HepG2 (cell line): Measurements from ENCODE around the gene ZNF526. TPM values are rescaled to one million over a fixed set of nuclear protein-coding genes. Genes with fewer than 3 reads are reported as not detected.

Experiments used
- ATAC-seq: fragments of 200-7000 bp; cut with Tn5 transposase; 3 replicates; pipeline ENCODE4 v1.9.1; 2020; ENCODE audit warnings: mild to moderate bottlenecking, moderate library complexity
- BruUV-seq: library from RNA; stranded (reverse); fragments of 400-500 nt; replicated peaks from 2 replicates; lab custom pipeline; 2021; lab: Mats Ljungman, UMichigan
- CTCF ChIA-PET: fragments of 300-600 bp; formaldehyde crosslinking; extraction: SDS; loops from one replicate; lab custom pipeline; 2021; ENCODE audit warnings: low total read pairs, inconsistent platforms, low intra/inter-chr PET ratio; lab: Yijun Ruan, JAX
- POLR2A ChIA-PET: fragments of 350-600 bp; sonication (Branson Sonifier 250); formaldehyde crosslinking; loops from one replicate; lab custom pipeline; 2020; ENCODE audit warnings: antibody characterized with exemption, inconsistent platforms; lab: Yijun Ruan, JAX
- DNase-seq: peaks from one replicate; pipeline ENCODE4 v3.0.0-alpha.2; 2015; ENCODE audit warnings: low spot score
- FAIRE-seq: peaks from 3 replicates; lab custom pipeline; 2011; peaks lifted over from hg19 to GRCh38; lab: Jason Lieb, UNC
- H2AFZ ChIP-seq: one replicate; pipeline ENCODE4 v1.6.1; 2011; ENCODE audit warnings: low read length, inconsistent platforms
- H3K27ac ChIP-seq: fragments of 300-600 bp; 3 replicates; pipeline ENCODE4 v1.8.0; 2011; ENCODE audit warnings: mixed run types, mild to moderate bottlenecking, mixed read lengths, low read length, inconsistent platforms; ENCODE audit not compliant: insufficient read depth; ENCODE audit errors: extremely low read length
- H3K27me3 ChIP-seq, 2 experiments: fragments of 200-600 bp in 1 of 2; 2 replicates in 1 of 2; 3 replicates in 1 of 2; pipeline versions ENCODE4 v1.6.0 to v1.8.0; 2011; ENCODE audit warnings: low read length in 2 of 2, mild to moderate bottlenecking in 2 of 2, moderate library complexity in 2 of 2, inconsistent platforms in 1 of 2; ENCODE audit not compliant: insufficient read depth in 2 of 2, control insufficient read depth in 1 of 2
- H3K36me3 ChIP-seq, 2 experiments: fragments of 200-600 bp in 1 of 2; replicated peaks in 1 of 2; 2 replicates in 1 of 2; 3 replicates in 1 of 2; pipeline versions ENCODE4 v1.5.1 to v1.8.0; 2011; ENCODE audit warnings: low read length in 2 of 2, inconsistent platforms in 1 of 2; ENCODE audit not compliant: insufficient read depth in 2 of 2, control insufficient read depth in 1 of 2
- H3K4me1 ChIP-seq: 2 replicates; pipeline ENCODE4 v1.5.1; 2012; ENCODE audit warnings: low read length, inconsistent platforms; ENCODE audit not compliant: insufficient read depth
- H3K4me2 ChIP-seq: 2 replicates; pipeline ENCODE4 v1.6.0; 2011; ENCODE audit warnings: low read depth, low read length, inconsistent platforms
- H3K4me3 ChIP-seq, 3 experiments: fragments of 200-600 bp in 1 of 3; sonication (generic), shearing (Covaris generic) in 1 of 3; replicated peaks in 1 of 3; 2 replicates each; pipeline ENCODE4 v1.5.1; 2011 to 2016; ENCODE audit warnings: low read length in 3 of 3, inconsistent platforms in 2 of 3, low read depth in 2 of 3, mild to moderate bottlenecking in 2 of 3, control low read depth in 1 of 3, mixed read lengths in 1 of 3; ENCODE audit not compliant: insufficient read depth in 1 of 3
- H3K79me2 ChIP-seq: one replicate; pipeline ENCODE4 v1.6.1; 2011; ENCODE audit warnings: low read length, inconsistent platforms; ENCODE audit not compliant: insufficient read depth
- H3K9ac ChIP-seq: 2 replicates; pipeline ENCODE4 v1.6.0; 2011; ENCODE audit warnings: mild to moderate bottlenecking, low read depth, low read length, inconsistent platforms; ENCODE audit not compliant: insufficient read depth
- H3K9me3 ChIP-seq: 2 replicates; pipeline ENCODE4 v1.5.1; 2012; ENCODE audit warnings: mild to moderate bottlenecking, low read length
- H4K20me1 ChIP-seq: 2 replicates; pipeline ENCODE4 v1.6.0; 2011; ENCODE audit warnings: inconsistent platforms, mild to moderate bottlenecking, low read length, moderate library complexity; ENCODE audit not compliant: insufficient read depth
- ARID5B ChIP-seq: IDR thresholded peaks from 2 replicates; pipeline ENCODE4 v1.4.0; 2020; ENCODE audit warnings: mild to moderate bottlenecking, missing genetic modification reagents
- GATAD2A ChIP-seq: IDR thresholded peaks from 2 replicates; pipeline ENCODE4 v1.6.1; 2016
- GRHL1 ChIP-seq: sonication (generic); formaldehyde crosslinking; conservative IDR thresholded peaks from 2 replicates; pipeline ENCODE4 v1.8.0; 2022; ENCODE audit warnings: missing genetic modification reagents
- KDM2A ChIP-seq: sonication (generic); formaldehyde crosslinking; IDR thresholded peaks from 2 replicates; pipeline ENCODE4 v1.4.0; 2020; ENCODE audit warnings: low read depth, missing genetic modification reagents, borderline replicate concordance
- MAFF ChIP-seq: IDR thresholded peaks from 2 replicates; pipeline ENCODE4 v1.6.1; 2011; ENCODE audit warnings: low read depth, low read length, improper control_type of control experiment
- MAFK ChIP-seq, 2 experiments: IDR thresholded peaks in 1 of 2; conservative IDR thresholded peaks in 1 of 2; 2 replicates each; pipeline ENCODE4 v1.6.1; 2011; ENCODE audit warnings: improper control_type of control experiment in 2 of 2, low read length in 2 of 2
- SATB2 ChIP-seq: sonication (generic); formaldehyde crosslinking; IDR thresholded peaks from 2 replicates; pipeline ENCODE4 v1.5.0; 2020; ENCODE audit warnings: missing genetic modification reagents
- SMC3 ChIP-seq: IDR thresholded peaks from 2 replicates; pipeline ENCODE4 v1.6.1; 2011; ENCODE audit warnings: low read length, improper control_type of control experiment
- TEAD3 ChIP-seq: optimal IDR thresholded peaks from 2 replicates; pipeline ENCODE3; 2016; ENCODE audit warnings: borderline replicate concordance
- ZFX ChIP-seq: sonication (generic); formaldehyde crosslinking; IDR thresholded peaks from 2 replicates; pipeline ENCODE4 v1.4.0; 2020; ENCODE audit warnings: mild to moderate bottlenecking, low read depth, missing genetic modification reagents, moderate library complexity
- ZXDC ChIP-seq: sonication (generic); formaldehyde crosslinking; IDR thresholded peaks from 2 replicates; pipeline ENCODE4 v1.5.0; 2020; ENCODE audit warnings: mild to moderate bottlenecking, missing genetic modification reagents
- in situ Hi-C: cut with HindIII; loops from 2 replicates; pipeline ENCODE4 v1.10.0; 2017; ENCODE audit warnings: low pct_unique_long_range_greater_than_20kb; ENCODE audit not compliant: extremely low pct_ligation_motif_present
- intact Hi-C: fragments of 100-400 bp; cut with micrococcal nuclease; formaldehyde crosslinking; loops from one replicate; pipeline ENCODE4 v1.10.0; 2022; ENCODE audit not compliant: unreplicated experiment
- polyA plus RNA-seq, 8 experiments: library from polyadenylated mRNA; depleted of rRNA in 3 of 8; stranded (reverse) in 7 of 8; unstranded in 1 of 8; fragments of >200 nt; fragmentation: Illumina TruSeq in 4 of 8; extraction: Trizol in 4 of 8; gene quantifications; 2 replicates each; pipeline versions ENCODE4 v1.2.1 to v1.2.3, GENCODE V29; 2011 to 2016; ENCODE audit warnings: low read depth in 4 of 8, missing spikeins in 1 of 8, mixed read lengths in 1 of 8; ENCODE audit not compliant: insufficient read depth in 1 of 8
- total RNA-seq, 5 experiments: library from RNA; depleted of rRNA; stranded (reverse); fragments of >200 nt; fragmentation: Illumina TruSeq; extraction: Trizol; gene quantifications; 2 replicates each; pipeline ENCODE4 v1.2.3, GENCODE V29; 2016; ENCODE audit warnings: low read depth in 1 of 5
- TF ChIP-seq, protein P1 (sequence below): sonication (generic); formaldehyde crosslinking; IDR thresholded peaks from 2 replicates; pipeline ENCODE4 v1.5.1; 2020; ENCODE audit warnings: missing genetic modification reagents, mild to moderate bottlenecking, borderline replicate concordance

Gene ZNF526
- total and polyA plus RNA-seq, 2 of the 13 experiments (the other 11 are each of a cell fraction or from before 2014, with no cell fraction given), result 3.3 to 8.4 TPM

GRCh38 chr19:42184401-42184861 lies 35.7 kb upstream of the ZNF526 start (continued):
- TF ChIP-seq TEAD3 (peak; percentile 48), SMC3 (peak; percentile 85), ARID5B (CRISPR knock-in tag) (no peak), ZFX (CRISPR knock-in tag) (peak; percentile 57; the same call in 1 of the 2 replicates), KDM2A (peak; percentile 30; the same call in 1 of the 2 replicates), GATAD2A (CRISPR knock-in tag) (no peak), SATB2 (CRISPR knock-in tag) (no peak), GRHL1 (CRISPR knock-in tag) (no peak)
- TF ChIP-seq, all 625 proteins: peak for 8

DNA sequence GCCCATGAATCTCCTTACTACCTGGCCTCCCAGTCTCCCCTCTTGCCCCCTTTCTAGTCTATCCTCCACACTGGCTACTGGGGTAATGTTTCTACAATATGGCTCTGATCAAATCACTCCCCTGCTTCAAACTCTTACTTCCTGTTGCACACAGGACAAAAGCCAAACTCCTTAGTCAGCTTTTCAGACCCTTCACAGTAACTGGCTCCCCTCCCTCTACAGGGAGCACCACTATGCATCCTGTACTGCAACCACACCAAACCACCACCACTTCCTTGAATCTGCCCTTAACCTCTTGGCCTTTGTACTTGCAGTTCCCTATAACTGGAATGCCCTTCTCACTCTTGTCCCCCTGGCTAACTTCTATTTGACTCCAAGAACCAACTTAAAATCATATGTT lies 34.8 kb upstream of the ZNF526 start:
- ATAC-seq, result no peak
- BruUV-seq, result no TSS peak
- Histone ChIP-seq H4K20me1 (no peaks in the 10 kb centered on the region), H3K9me3 (no peaks in the 10 kb centered on the region), H3K4me2 (no peak overlapping the region), H2AFZ (no peak overlapping the region), H3K4me1 (no peaks in the 10 kb centered on the region), H3K79me2 (no peaks in the 10 kb centered on the region), H3K36me3 (no peaks in the 10 kb centered on the region), H3K9ac (no peak overlapping the region), H3K4me3 (no peak overlapping the region), H3K27ac (no peak overlapping the region), H3K27me3 (peaks cover 5 to 32% of the 10 kb centered on the region in 2 experiments; a peak in 3 of 5 replicates)
- ChIA-PET CTCF (interaction anchor here (2.3 to 2.8 kb wide), 2 partner anchors 51 to 76 kb away, joined by 21 to 26 read pairs; no protein-coding TSS in a partner anchor), POLR2A (no interaction called here)
- DNase-seq, result no peak
- in situ Hi-C loops, result loop anchor here (5.0 kb wide), 1 partner anchor 53 kb away; the partner anchor contains the start of gene POU2F2
- FAIRE-seq, result no peak
- intact Hi-C loops, result loop anchor here (2.0 kb wide), 1 partner anchor 52 kb away; the partner anchor contains the start of gene POU2F2
- peak; percentile 62 for TF ChIP-seq MAFF
- TF ChIP-seq, protein P1, sequence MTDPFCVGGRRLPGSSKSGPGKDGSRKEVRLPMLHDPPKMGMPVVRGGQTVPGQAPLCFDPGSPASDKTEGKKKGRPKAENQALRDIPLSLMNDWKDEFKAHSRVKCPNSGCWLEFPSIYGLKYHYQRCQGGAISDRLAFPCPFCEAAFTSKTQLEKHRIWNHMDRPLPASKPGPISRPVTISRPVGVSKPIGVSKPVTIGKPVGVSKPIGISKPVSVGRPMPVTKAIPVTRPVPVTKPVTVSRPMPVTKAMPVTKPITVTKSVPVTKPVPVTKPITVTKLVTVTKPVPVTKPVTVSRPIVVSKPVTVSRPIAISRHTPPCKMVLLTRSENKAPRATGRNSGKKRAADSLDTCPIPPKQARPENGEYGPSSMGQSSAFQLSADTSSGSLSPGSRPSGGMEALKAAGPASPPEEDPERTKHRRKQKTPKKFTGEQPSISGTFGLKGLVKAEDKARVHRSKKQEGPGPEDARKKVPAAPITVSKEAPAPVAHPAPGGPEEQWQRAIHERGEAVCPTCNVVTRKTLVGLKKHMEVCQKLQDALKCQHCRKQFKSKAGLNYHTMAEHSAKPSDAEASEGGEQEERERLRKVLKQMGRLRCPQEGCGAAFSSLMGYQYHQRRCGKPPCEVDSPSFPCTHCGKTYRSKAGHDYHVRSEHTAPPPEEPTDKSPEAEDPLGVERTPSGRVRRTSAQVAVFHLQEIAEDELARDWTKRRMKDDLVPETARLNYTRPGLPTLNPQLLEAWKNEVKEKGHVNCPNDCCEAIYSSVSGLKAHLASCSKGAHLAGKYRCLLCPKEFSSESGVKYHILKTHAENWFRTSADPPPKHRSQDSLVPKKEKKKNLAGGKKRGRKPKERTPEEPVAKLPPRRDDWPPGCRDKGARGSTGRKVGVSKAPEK (CRISPR knock-in tag), result no peak
- TF ChIP-seq MAFK (conservative IDR thresholded peaks at IDR 0.05 in 1 of 2, IDR thresholded peaks at IDR 0.05 in 1 of 2; ENCODE audit: low read length in 2 of 2), result peak; percentile 58 to 75
- TF ChIP-seq ZXDC, result no peak
